ENCODE results near the gene FCSK. TPM values are rescaled to one million over a fixed set of nuclear protein-coding genes. Genes with fewer than 3 reads are reported as not detected.
A peak's percentile ranks its signal among the peaks of the same experiment; 100 is the strongest.
"Not testable (repeated sequence)": the region's sequence is repeated elsewhere in the genome, so short reads cannot be mapped to it uniquely, and the experiment has no call there.

FCSK gene
- 1 to 10 TPM; 8.7 to 9.6 TPM for total RNA-seq

DNA sequence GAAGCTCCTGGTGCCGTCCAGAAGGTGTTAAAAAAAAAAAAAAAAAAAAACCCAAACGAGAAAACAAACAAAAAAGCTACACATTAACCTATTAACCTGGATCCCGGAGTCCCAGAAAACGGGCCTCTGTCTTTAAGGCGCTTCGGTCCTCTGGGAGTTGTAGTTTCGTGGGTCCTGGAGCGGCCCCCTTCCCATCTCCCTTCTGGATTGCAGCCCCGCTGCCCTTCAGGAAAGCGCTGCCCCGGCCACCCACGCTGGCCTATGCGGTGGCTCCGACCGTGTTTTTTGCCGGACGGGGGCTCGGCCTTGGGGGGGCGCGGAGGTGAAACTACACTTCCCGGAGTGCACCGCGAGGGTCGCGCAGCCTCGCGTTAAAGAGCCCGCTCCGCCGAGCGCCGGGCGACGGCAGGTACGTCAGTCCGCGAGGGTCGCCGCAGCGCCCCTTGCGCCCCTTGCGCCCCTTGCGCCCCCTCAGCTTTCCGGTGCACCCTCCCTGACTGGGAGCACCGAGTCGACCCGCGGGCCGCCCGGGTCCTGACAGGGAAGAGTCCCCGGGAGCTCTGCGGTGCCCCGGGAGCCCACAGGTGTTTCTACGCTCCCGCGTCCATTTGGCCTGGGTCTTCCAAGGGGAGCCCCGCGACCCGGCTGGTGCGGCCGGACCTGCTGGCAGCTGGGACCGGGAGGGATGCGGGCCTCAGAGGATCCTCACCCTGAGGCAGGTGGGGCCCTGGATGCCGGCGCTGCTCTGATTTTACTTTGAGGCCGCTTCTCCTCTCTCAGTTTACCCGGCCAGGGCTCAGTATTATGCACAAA lies at the start of gene FCSK:
FCSK (plus strand) TSS at position 374 of the 813 bp plus-strand sequence. CDS start 8,596 bp downstream, outside the sequence.
- Mint-ChIP-seq H3K27ac (peak within 1 kb of the TSS; percentile 92), H3K27me3 (no peaks in the 10 kb centered on the region), H3K4me1 (peaks cover 16% of the 10 kb centered on the region), H3K4me3 (peak within 1 kb of the TSS; percentile 87), H3K9me3 (no peaks in the 10 kb centered on the region), H3K36me3 (no peaks in the 10 kb centered on the region)
- peak; percentile 71 for DNase-seq

DNA sequence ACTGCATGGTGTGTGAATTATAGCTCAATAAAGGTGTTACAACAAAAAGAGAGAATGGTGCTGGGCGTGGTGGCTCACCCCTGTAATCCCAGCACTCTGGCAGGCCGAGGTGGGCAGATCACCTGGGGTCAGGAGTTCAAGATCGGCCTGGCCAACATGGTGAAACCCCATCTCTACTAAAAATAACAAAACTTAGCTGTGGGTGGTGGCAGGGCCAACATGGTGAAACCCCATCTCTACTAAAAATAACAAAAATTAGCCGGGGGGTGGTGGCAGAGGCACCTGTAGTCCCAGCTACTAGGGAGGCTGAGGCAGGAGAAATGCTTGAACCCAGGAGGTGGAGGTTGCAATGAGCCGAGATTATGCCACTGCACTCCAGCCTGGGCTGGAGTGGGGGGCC lies 48.3 kb upstream of the FCSK start:
- not testable (repeated sequence) for H3K4me3 Mint-ChIP-seq, H3K27me3 Mint-ChIP-seq, H3K9me3 Mint-ChIP-seq, DNase-seq
- H3K36me3 Mint-ChIP-seq: peaks cover 27% of the 10 kb centered on the region
- peaks cover 59% of the 10 kb centered on the region for H3K4me1 Mint-ChIP-seq
- H3K27ac Mint-ChIP-seq: peak overlapping the region; percentile 62

- peak overlapping the region; percentile 38 for H3K27ac Mint-ChIP-seq
- H3K4me3 Mint-ChIP-seq: no peak overlapping the region
- peaks cover 53% of the 10 kb centered on the region for H3K4me1 Mint-ChIP-seq
- peaks cover 31% of the 10 kb centered on the region for H3K36me3 Mint-ChIP-seq
- no peak for DNase-seq
- no peaks in the 10 kb centered on the region for H3K27me3 Mint-ChIP-seq
- H3K9me3 Mint-ChIP-seq: peaks cover 4% of the 10 kb centered on the region
Measured at GRCh38 chr16:70407811-70408274, 46.6 kb upstream of the FCSK start.

DNA sequence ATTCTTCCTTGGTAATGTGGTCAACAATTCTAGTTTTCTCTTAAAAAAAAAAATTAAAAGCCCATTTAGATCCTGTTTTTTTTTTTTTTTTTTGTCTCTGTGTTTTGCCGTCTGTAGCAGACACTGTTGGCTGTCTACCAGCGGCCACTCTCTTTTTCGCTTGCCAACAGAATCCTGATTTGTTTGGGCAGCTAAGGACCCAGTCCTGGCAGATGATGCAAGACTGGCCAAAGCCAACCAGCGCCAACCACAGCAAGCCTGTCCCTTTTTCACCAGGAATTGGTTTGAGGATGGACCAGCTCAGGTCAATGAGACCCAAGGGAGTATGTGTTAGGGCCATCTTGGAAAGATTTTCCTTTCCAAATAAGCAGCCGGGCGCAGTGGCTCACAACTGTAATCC lies 43.7 kb upstream of the FCSK start:
- Mint-ChIP-seq H3K36me3 (peaks cover 12% of the 10 kb centered on the region), H3K4me3 (no peak overlapping the region), H3K9me3 (no peaks in the 10 kb centered on the region), H3K27me3 (no peaks in the 10 kb centered on the region), H3K4me1 (peaks cover 33% of the 10 kb centered on the region), H3K27ac (no peak overlapping the region)
- DNase-seq: no peak

GRCh38 chr16:70412385-70412784 lies 42.0 kb upstream of the FCSK start:
- Mint-ChIP-seq H3K27ac (no peak overlapping the region), H3K4me3 (no peak overlapping the region), H3K4me1 (peaks cover 42% of the 10 kb centered on the region), H3K27me3 (no peaks in the 10 kb centered on the region), H3K9me3 (no peaks in the 10 kb centered on the region), H3K36me3 (peaks cover 11% of the 10 kb centered on the region)
- DNase-seq: no peak

DNA sequence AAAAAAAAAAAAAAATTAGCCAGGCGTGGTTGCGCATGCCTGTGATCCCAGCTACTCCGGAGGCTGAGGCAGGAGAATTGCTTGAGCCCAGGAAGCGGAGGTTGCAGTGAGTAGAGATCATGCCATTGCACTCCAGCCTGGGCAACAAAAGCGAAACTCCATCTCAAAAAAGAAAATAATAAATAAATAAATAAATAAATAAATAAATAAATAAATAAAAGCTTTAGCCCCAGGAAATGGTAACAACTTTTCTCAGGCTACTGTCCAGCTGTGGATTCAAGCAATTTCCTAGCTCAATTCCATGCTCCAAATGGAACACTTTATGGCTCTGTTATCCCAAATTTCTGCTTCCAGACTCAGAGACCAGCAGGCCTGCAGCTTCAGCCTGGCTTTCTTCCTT lies 40.8 kb upstream of the FCSK start:
- not testable (repeated sequence) for H3K27ac Mint-ChIP-seq, H3K4me3 Mint-ChIP-seq, H3K9me3 Mint-ChIP-seq, DNase-seq, H3K27me3 Mint-ChIP-seq
- H3K36me3 Mint-ChIP-seq: peaks cover 13% of the 10 kb centered on the region
- peaks cover 43% of the 10 kb centered on the region for H3K4me1 Mint-ChIP-seq

GRCh38 chr16:70416748-70417616 lies 37.4 kb upstream of the FCSK start:
- Mint-ChIP-seq H3K36me3 (peaks cover 8% of the 10 kb centered on the region), H3K27me3 (no peaks in the 10 kb centered on the region), H3K4me1 (peaks cover 61% of the 10 kb centered on the region), H3K27ac (peak overlapping the region; percentile 74), H3K4me3 (no peak overlapping the region), H3K9me3 (no peaks in the 10 kb centered on the region)
- DNase-seq: no peak

DNA sequence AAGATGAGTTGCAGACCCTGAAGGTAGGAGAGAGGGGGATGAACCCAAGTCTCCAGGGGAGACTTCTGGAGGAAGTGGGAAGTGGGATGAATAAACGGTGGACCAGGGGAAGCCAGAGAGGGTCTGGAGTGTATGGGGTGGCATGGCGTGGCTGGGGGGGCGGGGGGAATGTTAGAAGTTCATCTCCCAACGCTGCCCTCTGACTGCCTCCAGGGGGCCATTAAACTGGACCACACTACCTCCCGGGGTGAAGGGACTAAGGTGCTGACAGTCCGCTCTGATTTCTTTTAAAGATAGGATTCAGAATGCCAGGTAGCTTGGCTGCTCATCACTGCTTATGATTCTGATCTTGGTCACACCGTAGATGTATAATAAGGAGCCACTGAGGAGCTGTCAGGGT lies 36.7 kb upstream of the FCSK start:
- DNase-seq: no peak
- peaks cover 67% of the 10 kb centered on the region for H3K4me1 Mint-ChIP-seq
- H3K27me3 Mint-ChIP-seq: no peaks in the 10 kb centered on the region
- H3K36me3 Mint-ChIP-seq: peaks cover 8% of the 10 kb centered on the region
- H3K4me3 Mint-ChIP-seq: no peak overlapping the region
- H3K9me3 Mint-ChIP-seq: no peaks in the 10 kb centered on the region
- H3K27ac Mint-ChIP-seq: peak overlapping the region; percentile 84

DNA sequence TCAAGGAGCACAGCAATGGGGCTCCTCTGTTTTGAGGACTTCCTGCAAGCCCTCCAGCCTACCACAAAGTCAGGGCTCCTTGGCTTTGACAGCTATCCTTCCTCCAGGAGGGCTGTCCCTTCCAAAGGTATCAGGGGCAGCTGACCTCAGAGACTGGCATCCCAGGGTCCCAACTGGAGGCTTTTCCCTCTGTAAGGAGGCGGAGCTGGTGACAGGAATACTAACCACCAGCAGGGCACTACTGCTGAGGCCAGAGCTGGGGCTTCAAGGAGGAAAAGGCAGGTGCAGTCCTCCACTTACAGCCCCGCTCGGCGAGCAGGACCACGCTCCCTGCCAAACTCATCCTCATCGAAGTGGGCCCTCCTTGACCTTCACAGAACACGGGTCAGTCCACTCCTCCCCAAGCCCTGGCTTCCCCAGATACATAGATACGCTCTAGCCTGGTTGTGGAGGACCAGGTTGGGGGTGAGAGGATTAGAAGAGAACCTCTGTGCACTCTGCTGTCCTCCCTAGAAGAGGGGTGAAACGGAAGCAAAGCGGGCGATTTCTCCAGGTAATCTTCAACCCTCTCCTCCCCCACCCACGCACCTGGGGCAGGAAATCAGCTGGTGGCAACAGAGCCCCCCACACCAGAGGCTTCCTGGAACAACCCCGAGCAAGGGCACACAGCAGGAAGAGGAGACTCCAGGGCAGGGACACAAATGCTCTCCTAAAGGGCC lies 36.0 kb upstream of the FCSK start:
- Mint-ChIP-seq H3K4me1 (peaks cover 72% of the 10 kb centered on the region), H3K4me3 (peak overlapping the region; percentile 61), H3K27ac (peak overlapping the region; percentile 84)

GRCh38 chr16:70418993-70419318 lies 35.4 kb upstream of the FCSK start:
- no peaks in the 10 kb centered on the region for H3K27me3 Mint-ChIP-seq
- DNase-seq: no peak
- no peaks in the 10 kb centered on the region for H3K9me3 Mint-ChIP-seq
- H3K27ac Mint-ChIP-seq: peak overlapping the region; percentile 84
- H3K36me3 Mint-ChIP-seq: peaks cover 8% of the 10 kb centered on the region
- peak overlapping the region; percentile 61 for H3K4me3 Mint-ChIP-seq
- peaks cover 72% of the 10 kb centered on the region for H3K4me1 Mint-ChIP-seq

More for the DNA sequence above, 36.0 kb upstream of the FCSK start:
- H3K36me3 Mint-ChIP-seq: peaks cover 8% of the 10 kb centered on the region
- H3K9me3 Mint-ChIP-seq: no peaks in the 10 kb centered on the region
- no peaks in the 10 kb centered on the region for H3K27me3 Mint-ChIP-seq
- peak; percentile 61 for DNase-seq

DNA sequence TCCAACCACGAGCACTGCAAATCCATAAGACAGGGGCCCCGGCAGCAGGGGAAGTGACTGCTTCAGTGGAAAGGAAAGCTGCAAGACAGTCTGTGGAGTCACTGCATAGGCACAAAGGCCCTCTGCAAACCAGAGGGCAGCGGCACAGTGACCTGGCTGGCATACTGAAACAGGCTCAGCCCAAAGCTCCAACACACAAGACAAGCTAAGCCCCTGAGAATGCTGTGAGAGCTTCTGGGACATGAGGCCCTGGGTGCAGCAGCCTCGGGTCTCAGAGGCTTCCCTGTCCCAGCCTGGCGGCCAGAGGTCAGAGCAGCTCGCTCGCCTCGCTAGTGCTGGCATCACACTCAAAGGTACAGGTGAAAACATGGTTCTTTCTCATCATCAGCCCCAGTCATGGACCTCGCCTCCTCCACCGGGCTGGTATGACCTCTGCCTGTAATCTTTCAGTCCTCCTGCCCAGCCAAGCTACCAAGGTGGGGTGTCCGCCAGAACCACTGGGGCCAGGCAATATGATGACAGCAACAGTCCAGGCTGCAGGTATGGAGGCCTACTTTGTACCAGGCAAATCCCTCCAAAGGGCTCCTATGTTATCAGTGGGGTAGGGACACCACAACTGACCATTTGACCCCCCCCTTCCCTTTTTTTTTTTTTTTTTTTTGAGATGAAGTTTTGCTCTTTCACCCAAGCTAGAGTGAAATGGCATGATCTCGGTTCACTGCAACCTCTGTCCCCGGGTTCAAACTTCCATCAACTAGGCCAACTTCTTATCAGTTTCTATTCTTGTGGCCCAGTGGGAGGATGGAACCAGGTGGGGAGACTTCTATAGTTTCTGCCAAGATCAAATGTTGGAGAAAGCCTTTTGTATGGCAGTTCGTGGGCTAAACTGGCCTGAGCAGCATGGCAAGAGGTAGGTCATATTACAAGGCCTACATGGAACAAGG lies 34.7 kb upstream of the FCSK start:
- no peak for DNase-seq
- H3K27me3 Mint-ChIP-seq: no peaks in the 10 kb centered on the region
- H3K36me3 Mint-ChIP-seq: peaks cover 8% of the 10 kb centered on the region
- H3K4me1 Mint-ChIP-seq: peaks cover 71% of the 10 kb centered on the region
- H3K27ac Mint-ChIP-seq: peak overlapping the region; percentile 84
- no peaks in the 10 kb centered on the region for H3K9me3 Mint-ChIP-seq
- peak overlapping the region; percentile 29 for H3K4me3 Mint-ChIP-seq

DNA sequence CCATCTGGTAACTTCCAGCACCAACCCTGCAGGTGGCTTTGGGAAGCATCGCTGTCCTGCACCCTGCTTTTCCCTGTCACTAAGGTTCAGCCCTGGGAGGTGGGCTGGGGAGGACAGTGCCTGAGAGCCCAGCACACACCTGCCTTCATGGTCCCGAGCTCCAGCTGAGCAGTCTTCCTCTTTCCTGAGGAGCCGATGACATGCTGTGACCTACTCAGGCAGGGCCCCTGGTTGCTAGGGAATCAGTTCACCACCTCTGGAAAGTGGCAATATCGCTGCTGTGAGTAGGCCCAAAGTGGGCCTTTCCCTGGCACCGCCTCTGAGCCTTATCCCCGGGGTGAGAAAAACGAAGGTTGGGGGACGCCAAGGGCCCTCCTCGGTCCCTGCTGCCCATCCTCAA lies 33.4 kb upstream of the FCSK start:
- no peaks in the 10 kb centered on the region for H3K27me3 Mint-ChIP-seq
- H3K4me3 Mint-ChIP-seq: no peak overlapping the region
- H3K36me3 Mint-ChIP-seq: peaks cover 13% of the 10 kb centered on the region
- no peaks in the 10 kb centered on the region for H3K9me3 Mint-ChIP-seq
- peaks cover 66% of the 10 kb centered on the region for H3K4me1 Mint-ChIP-seq
- H3K27ac Mint-ChIP-seq: peak overlapping the region; percentile 29
- DNase-seq: no peak

DNA sequence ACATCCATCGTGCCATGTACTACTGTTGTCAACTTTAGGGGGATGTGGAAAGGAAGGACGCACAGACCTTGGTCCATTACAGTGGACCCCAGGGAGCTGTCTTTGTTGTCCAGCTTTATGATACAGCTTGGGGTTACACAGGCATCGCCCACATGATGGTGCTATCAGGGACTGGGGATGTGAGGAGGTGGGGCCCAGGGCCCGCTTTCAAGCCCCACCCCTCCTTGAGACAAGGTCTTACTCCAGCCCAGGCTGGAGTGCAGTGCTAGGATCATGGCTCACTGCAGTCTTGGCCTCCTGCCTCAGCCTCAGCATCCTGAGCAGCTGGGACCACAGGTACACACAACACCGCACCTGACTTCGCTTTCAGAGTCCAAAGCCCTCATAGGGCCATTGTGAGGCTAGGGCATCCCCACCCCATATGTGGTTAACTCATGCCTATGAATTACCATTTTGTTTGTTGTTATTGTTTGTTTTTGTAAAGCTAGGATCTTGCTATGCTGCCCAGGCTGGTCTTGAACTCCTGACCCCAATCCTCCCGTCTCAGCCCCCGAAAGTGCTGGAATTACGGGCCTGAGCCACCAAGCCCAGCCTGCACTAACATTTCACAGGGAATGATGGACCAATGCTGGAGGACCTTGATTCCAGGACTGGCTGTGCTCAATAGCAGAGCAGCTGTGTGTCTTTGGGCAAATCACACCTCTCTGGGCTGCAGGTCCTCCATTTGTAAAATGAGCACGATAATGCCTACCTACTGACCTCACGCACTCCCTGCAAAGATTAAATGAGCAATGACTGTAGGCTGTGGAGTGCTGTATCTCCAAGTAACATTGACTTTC lies 32.7 kb upstream of the FCSK start:
- H3K27ac Mint-ChIP-seq: peak overlapping the region; percentile 51
- H3K9me3 Mint-ChIP-seq: no peaks in the 10 kb centered on the region
- H3K27me3 Mint-ChIP-seq: no peaks in the 10 kb centered on the region
- peaks cover 59% of the 10 kb centered on the region for H3K4me1 Mint-ChIP-seq
- no peak for DNase-seq
- no peak overlapping the region for H3K4me3 Mint-ChIP-seq
- H3K36me3 Mint-ChIP-seq: peaks cover 11% of the 10 kb centered on the region

Data from activated naive CD8-positive, alpha-beta T cell treated with anti-CD3 and anti-CD28 coated beads for 36 hours (primary cell).